Transverse colon (tissue), 4 donors: ENCODE results near the gene PANX3. TPM values are rescaled to one million over a fixed set of nuclear protein-coding genes. Genes with fewer than 3 reads are reported as not detected.

Experiments used
- DNase-seq: peaks from one replicate; pipeline ENCODE4 v3.0.0-alpha.2; 2019
- H3K27ac ChIP-seq, 4 donors: fragments of 200-600 bp; sonication (generic); 2 replicates each; pipeline ENCODE4 v1.5.1; 2016 to 2018; ENCODE audit warnings: inconsistent platforms in 4 of 4
- H3K27me3 ChIP-seq: fragments of 200-600 bp; sonication (generic); 2 replicates; pipeline ENCODE4 v1.5.1; 2017; ENCODE audit warnings: inconsistent platforms
- H3K36me3 ChIP-seq, 4 donors: fragments of 200-600 bp; sonication (generic); 2 replicates each; pipeline ENCODE4 v1.5.1; 2017 to 2019; ENCODE audit warnings: inconsistent platforms in 4 of 4
- H3K4me1 ChIP-seq, 4 donors: fragments of 200-600 bp; sonication (generic); 2 replicates each; pipeline ENCODE4 v1.5.1; 2017 to 2020; ENCODE audit warnings: inconsistent platforms in 4 of 4
- H3K4me3 ChIP-seq, 4 donors: fragments of 200-600 bp; sonication (generic); 1 replicate in 1 of 4; 2 replicates in 3 of 4; pipeline versions ENCODE4 v1.5.1 to v1.6.1; 2017 to 2019; ENCODE audit warnings: inconsistent platforms in 4 of 4
- H3K9me3 ChIP-seq, 2 donors: fragments of 200-600 bp; sonication (generic); 2 replicates each; pipeline ENCODE4 v1.5.1; 2017 to 2019; ENCODE audit warnings: inconsistent platforms in 2 of 2
- CTCF ChIP-seq, 5 experiments: fragments of 200-600 bp in 3 of 5; fragments of 450-650 bp in 2 of 5; sonication (generic) in 3 of 5; IDR thresholded peaks; 1 replicate in 2 of 5; 2 replicates in 3 of 5; pipeline ENCODE4 v1.5.1; 2016 to 2017; ENCODE audit warnings: antibody characterized with exemption in 5 of 5, inconsistent platforms in 3 of 5, mild to moderate bottlenecking in 2 of 5, moderate library complexity in 1 of 5
- EP300 ChIP-seq: sonication (generic); formaldehyde crosslinking; IDR thresholded peaks from one replicate; pipeline ENCODE4 v1.6.1; 2017; ENCODE audit warnings: antibody characterized with exemption, low read depth
- POLR2A ChIP-seq: fragments of 450-650 bp; IDR thresholded peaks from one replicate; pipeline ENCODE4 v1.6.1; 2016; ENCODE audit warnings: antibody characterized with exemption, mild to moderate bottlenecking, moderate library complexity
- POLR2AphosphoS5 ChIP-seq, 3 donors: sonication (generic); formaldehyde crosslinking; IDR thresholded peaks; one replicate each; pipeline ENCODE4 v1.6.1; 2016; ENCODE audit warnings: antibody characterized with exemption in 3 of 3
- WGBS, 2 donors: methylation state at CpG; one replicate each; pipeline ENCODE4 v1.1.5; 2018; ENCODE audit warnings: low coverage in 1 of 2; 5-methylcytosine and 5-hydroxymethylcytosine counted together
- in situ Hi-C, 4 donors: fragments of 200-750 bp; cut with MboI; loops; one replicate each; pipeline versions ENCODE4 v1.15.0 to v1.15.1; 2017; ENCODE audit warnings: low sequenced_read_pairs in 3 of 4, low pct_ligation_motif_present in 1 of 4, low pct_unique_long_range_greater_than_20kb in 1 of 4
- intact Hi-C: fragments of 100-400 bp; cut with DNase I; formaldehyde crosslinking; loops from one replicate; pipeline ENCODE4 v1.15.1; 2023; ENCODE audit warnings: low total_unique reads
- total RNA-seq, 4 donors: library from RNA; depleted of rRNA; stranded (reverse); fragments of >200 nt; gene quantifications; one replicate each; pipeline ENCODE4 v1.1.0, GENCODE V29; 2016

Gene PANX3
- total RNA-seq, 4 donors from 2014 or later = 0.41 TPM; not detected in 3

DNA sequence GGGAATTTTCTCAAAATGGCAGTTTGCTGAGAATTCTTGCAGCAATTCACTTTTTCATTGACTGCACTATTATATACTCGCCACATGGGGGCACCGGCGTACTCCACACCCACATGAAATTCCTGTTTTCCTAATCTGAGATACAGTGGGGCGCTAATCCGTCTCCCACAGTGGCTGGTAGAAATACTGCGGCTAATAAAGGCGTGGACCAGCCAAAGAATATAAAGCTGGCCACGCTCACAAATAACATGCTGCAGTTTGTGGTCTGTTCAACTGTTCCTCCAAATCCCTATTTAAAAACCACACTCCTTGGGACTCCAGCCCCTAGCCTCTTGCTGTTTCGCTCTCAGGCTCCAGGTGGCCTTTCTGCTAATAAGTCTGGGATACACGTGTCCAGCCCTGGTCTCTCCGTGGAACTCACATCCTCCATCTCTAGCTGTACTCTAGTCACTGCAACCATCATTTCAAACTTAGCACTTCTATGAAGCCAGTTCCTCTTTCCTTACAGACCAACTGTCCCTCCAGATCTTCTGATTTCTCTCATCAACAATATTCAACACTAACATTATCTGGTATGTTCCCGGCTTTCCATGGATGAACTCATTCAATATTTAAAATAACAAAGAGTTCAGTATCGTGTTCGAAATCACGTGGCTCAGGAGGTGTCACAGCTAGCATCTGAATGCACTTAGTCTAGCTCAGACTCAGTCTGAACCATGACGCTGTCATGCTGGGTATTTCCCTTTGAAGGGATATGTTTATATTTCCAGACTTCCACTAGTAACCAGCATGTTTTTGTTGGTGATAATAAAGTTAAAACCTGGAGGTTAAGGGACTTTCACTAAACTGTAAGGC, 33.4 kb downstream of the PANX3 start:
- intact Hi-C loops = no loop called here
- WGBS, 2 donors = 28% methylated on average over 15 to 16 of the region's 16 CpGs
- Histone ChIP-seq H3K27ac (no peak overlapping the region), H3K4me1 (peaks cover 0 to 5% (median 2%) of the 10 kb centered on the region in 4 donors), H3K4me3 (no peak overlapping the region), H3K27me3 (no peaks in the 10 kb centered on the region), H3K36me3 (peaks cover 0 to 3% (median under 1%) of the 10 kb centered on the region in 4 donors), H3K9me3 (no peaks in the 10 kb centered on the region)
- in situ Hi-C loops = no loop called here
- peak; percentile 46 for DNase-seq
- no peak for TF ChIP-seq POLR2A
- TF ChIP-seq CTCF (IDR thresholded peaks at IDR 0.05) = peak; percentile 81 to 85 (median 82)

DNA sequence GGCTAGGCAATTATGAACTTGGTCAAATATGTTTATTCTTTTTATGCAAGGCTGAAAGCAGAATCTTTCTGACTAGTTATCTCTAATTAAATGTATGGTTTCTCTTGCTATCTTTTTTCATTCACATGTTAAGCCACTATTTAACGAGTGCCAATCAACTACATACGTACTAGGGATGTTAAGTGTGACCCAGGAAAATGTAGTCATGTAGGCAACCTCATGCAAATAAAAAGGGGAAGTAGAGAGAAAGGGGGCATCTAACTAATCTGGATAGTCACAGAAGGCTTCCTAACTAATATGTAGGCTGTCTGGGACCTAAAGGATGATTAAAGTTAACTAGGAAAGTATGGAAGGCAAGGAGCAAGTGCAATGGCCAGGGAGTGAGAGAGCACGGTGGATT, 34.9 kb downstream of the PANX3 start:
- no peak overlapping the region for H3K27ac ChIP-seq
- H3K9me3 ChIP-seq = no peaks in the 10 kb centered on the region
- TF ChIP-seq POLR2AphosphoS5 (IDR thresholded peaks at IDR 0.05) (no peak), EP300 (no peak), CTCF (IDR thresholded peaks at IDR 0.05) (no peak), POLR2A (no peak)
- in situ Hi-C loops = no loop called here
- 73 to 82% methylated on average over 3 of the region's 3 CpGs for WGBS, 2 donors
- no peaks in the 10 kb centered on the region for H3K36me3 ChIP-seq
- H3K27me3 ChIP-seq = no peaks in the 10 kb centered on the region
- no peak for DNase-seq
- intact Hi-C loops = no loop called here
- peaks cover 0 to 5% (median 2%) of the 10 kb centered on the region in 4 donors for H3K4me1 ChIP-seq
- no peak overlapping the region for H3K4me3 ChIP-seq

GRCh38 chr11:124648610-124649009, 37.4 kb downstream of the PANX3 start:
- peaks cover 0 to 5% (median 2%) of the 10 kb centered on the region in 4 donors for H3K4me1 ChIP-seq
- H3K4me3 ChIP-seq = no peak overlapping the region
- no peak for TF ChIP-seq POLR2AphosphoS5 (IDR thresholded peaks at IDR 0.05)
- no peak for TF ChIP-seq CTCF (IDR thresholded peaks at IDR 0.05)
- no peak for TF ChIP-seq EP300
- no peak for TF ChIP-seq POLR2A
- no peaks in the 10 kb centered on the region for H3K27me3 ChIP-seq
- DNase-seq = no peak
- WGBS, 2 donors = 76 to 82% methylated on average over 5 to 6 of the region's 6 CpGs
- intact Hi-C loops (no loop called here), in situ Hi-C loops (no loop called here)
- H3K27ac ChIP-seq = no peak overlapping the region
- H3K9me3 ChIP-seq = no peaks in the 10 kb centered on the region
- H3K36me3 ChIP-seq = peaks cover 0 to 13% (median 0%) of the 10 kb centered on the region in 4 donors

DNA sequence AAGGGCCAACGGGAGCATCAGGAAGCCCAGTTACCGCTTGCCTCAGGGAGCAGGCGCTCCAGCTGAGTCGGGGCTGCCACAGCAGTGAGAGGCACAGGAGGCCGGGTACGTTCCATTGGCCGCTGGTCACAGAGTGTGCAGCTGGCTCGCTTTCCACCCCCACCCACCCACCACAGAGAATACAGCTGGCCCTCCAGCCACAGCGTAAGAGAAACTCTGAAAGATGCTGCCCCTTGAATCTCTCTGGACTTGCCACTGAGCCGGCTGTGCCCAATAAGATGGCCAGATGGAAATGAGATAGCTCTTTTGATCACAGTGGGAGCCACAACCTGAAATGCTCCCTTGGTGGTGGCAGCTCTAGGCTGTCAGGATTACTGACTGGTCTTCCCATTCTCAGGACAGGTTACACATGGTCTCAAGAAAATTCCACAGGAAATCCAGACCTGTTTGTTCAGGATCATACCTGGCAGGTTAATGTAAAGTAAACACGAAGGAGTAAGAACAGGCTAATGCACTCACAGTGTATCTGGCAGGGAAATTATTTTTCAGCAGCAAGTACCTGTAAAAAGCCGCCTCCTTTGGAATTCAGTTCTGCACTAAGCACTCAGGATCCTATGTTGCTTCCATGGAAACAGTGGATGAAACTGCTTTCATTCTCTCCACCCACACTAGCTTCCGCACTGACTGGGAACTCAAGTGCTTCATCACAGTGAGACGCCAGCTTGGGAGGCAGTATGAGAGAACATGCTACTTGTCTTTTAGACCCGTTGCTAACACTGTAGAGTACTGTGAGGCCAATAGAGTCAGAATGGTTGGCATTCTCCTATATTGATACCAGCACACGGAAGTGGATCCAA, 45.8 kb downstream of the PANX3 start:
- H3K4me3 ChIP-seq = no peak overlapping the region
- DNase-seq = no peak
- no peaks in the 10 kb centered on the region for H3K27me3 ChIP-seq
- H3K27ac ChIP-seq = no peak overlapping the region
- H3K9me3 ChIP-seq = no peaks in the 10 kb centered on the region
- H3K36me3 ChIP-seq = peaks cover 0 to 16% (median 5%) of the 10 kb centered on the region in 4 donors
- H3K4me1 ChIP-seq = no peaks in the 10 kb centered on the region
- WGBS, 2 donors = 85 to 88% methylated on average over 3 to 16 of the region's 16 CpGs
- in situ Hi-C loops = loop anchor here in 2 of 4 donors (25.0 kb wide), 2 partner anchors 105 to 180 kb away; partner anchors contain the start of genes ESAM (in 1 of the 2) and VSIG2 (in 1 of the 2)
- intact Hi-C loops = no loop called here
- no peak for TF ChIP-seq EP300
- TF ChIP-seq POLR2A = no peak
- no peak for TF ChIP-seq POLR2AphosphoS5 (IDR thresholded peaks at IDR 0.05)
- TF ChIP-seq CTCF (IDR thresholded peaks at IDR 0.05) = no peak
